Mesenchymal stem cell (in vitro differentiated cells and primary cell): Measurements from ENCODE around the gene SCML1.

Source experiments
- DNase-seq: peaks from one replicate; pipeline ENCODE4 v3.0.0-alpha.2; 2013
- H2AFZ ChIP-seq: one replicate; pipeline ENCODE4 v1.6.1; 2013; ENCODE audit warnings: low read depth, mild to moderate bottlenecking, control low read depth, inconsistent platforms, low read length, moderate library complexity
- H2AK5ac ChIP-seq: 2 replicates; pipeline ENCODE4 v1.6.1; 2013; ENCODE audit warnings: low read length, moderate library complexity, mild to moderate bottlenecking, inconsistent platforms; ENCODE audit not compliant: severe bottlenecking
- H2BK120ac ChIP-seq: one replicate; pipeline ENCODE4 v1.6.1; 2013; ENCODE audit warnings: low read depth, mild to moderate bottlenecking, inconsistent platforms, low read length, moderate library complexity
- H2BK12ac ChIP-seq, 2 experiments: one replicate each; pipeline ENCODE4 v1.6.1; 2013; ENCODE audit warnings: inconsistent platforms in 2 of 2, low read length in 2 of 2, mild to moderate bottlenecking in 2 of 2, moderate library complexity in 2 of 2, control low read depth in 1 of 2
- H2BK15ac ChIP-seq: one replicate; pipeline ENCODE4 v1.6.1; 2013; ENCODE audit warnings: mild to moderate bottlenecking, low read depth, inconsistent platforms; ENCODE audit not compliant: poor library complexity, severe bottlenecking
- H2BK5ac ChIP-seq: 2 replicates; pipeline ENCODE4 v1.6.1; 2013; ENCODE audit warnings: low read depth, mild to moderate bottlenecking, low read length, control low read depth, inconsistent platforms; ENCODE audit not compliant: poor library complexity, severe bottlenecking
- H3K14ac ChIP-seq, 2 experiments: one replicate each; pipeline ENCODE4 v1.6.1; 2013; ENCODE audit warnings: inconsistent platforms in 2 of 2, low read length in 2 of 2, control low read depth in 1 of 2, mild to moderate bottlenecking in 1 of 2, moderate library complexity in 1 of 2
- H3K18ac ChIP-seq, 2 experiments: one replicate each; pipeline ENCODE4 v1.6.1; 2013; ENCODE audit warnings: inconsistent platforms in 2 of 2, low read length in 2 of 2, control low read depth in 1 of 2, low read depth in 1 of 2, mild to moderate bottlenecking in 1 of 2
- H3K23ac ChIP-seq, 2 experiments: one replicate each; pipeline ENCODE4 v1.6.1; 2013; ENCODE audit warnings: inconsistent platforms in 2 of 2, low read length in 2 of 2, mild to moderate bottlenecking in 2 of 2, moderate library complexity in 2 of 2, control low read depth in 1 of 2
- H3K27ac ChIP-seq: 2 replicates; pipeline ENCODE4 v1.5.1; 2013; ENCODE audit warnings: mild to moderate bottlenecking, moderate library complexity, low read length, control low read depth, inconsistent platforms; ENCODE audit not compliant: poor library complexity, severe bottlenecking
- H3K27me3 ChIP-seq, 2 experiments: 2 replicates each; pipeline versions ENCODE4 v1.6.1 to v1.7.0; 2013; ENCODE audit warnings: low read length in 2 of 2, mild to moderate bottlenecking in 2 of 2, moderate library complexity in 2 of 2, control low read depth in 1 of 2, inconsistent platforms in 1 of 2; ENCODE audit not compliant: control insufficient read depth in 1 of 2, insufficient read depth in 1 of 2
- H3K36me3 ChIP-seq, 2 experiments: 2 replicates each; pipeline versions ENCODE4 v1.6.1 to v1.7.0; 2013; ENCODE audit warnings: low read length in 2 of 2, control low read depth in 1 of 2, inconsistent platforms in 1 of 2, low read depth in 1 of 2, mild to moderate bottlenecking in 1 of 2; ENCODE audit not compliant: insufficient read depth in 2 of 2, control insufficient read depth in 1 of 2
- H3K4ac ChIP-seq, 2 experiments: one replicate each; pipeline ENCODE4 v1.6.1; 2013; ENCODE audit warnings: inconsistent platforms in 2 of 2, low read length in 2 of 2, mild to moderate bottlenecking in 2 of 2, moderate library complexity in 2 of 2, control low read depth in 1 of 2, low read depth in 1 of 2
- H3K4me1 ChIP-seq: 2 replicates; pipeline ENCODE4 v1.6.1; 2013; ENCODE audit warnings: low read depth, low read length, control low read depth; ENCODE audit not compliant: control insufficient read depth, insufficient read depth
- H3K4me2 ChIP-seq: 2 replicates; pipeline ENCODE4 v1.6.1; 2013; ENCODE audit warnings: low read length, mild to moderate bottlenecking, inconsistent platforms; ENCODE audit not compliant: poor library complexity, severe bottlenecking
- H3K4me3 ChIP-seq, 2 experiments: 2 replicates each; pipeline versions ENCODE4 v1.5.1 to v1.7.0; 2013; ENCODE audit warnings: low read length in 2 of 2, mild to moderate bottlenecking in 2 of 2, control low read depth in 1 of 2, low read depth in 1 of 2; ENCODE audit not compliant: insufficient read depth in 1 of 2
- H3K79me1 ChIP-seq: replicated peaks from 2 replicates; pipeline ENCODE4 v1.6.1; 2013; ENCODE audit warnings: mild to moderate bottlenecking, control low read depth, low read length, inconsistent platforms; ENCODE audit not compliant: poor library complexity, severe bottlenecking
- H3K9ac ChIP-seq: 2 replicates; pipeline ENCODE4 v1.7.0; 2013; ENCODE audit warnings: mild to moderate bottlenecking, low read length, moderate library complexity
- H3K9me3 ChIP-seq: 2 replicates; pipeline ENCODE4 v1.7.0; 2013; ENCODE audit warnings: mild to moderate bottlenecking, low read length; ENCODE audit not compliant: control insufficient read depth
- H4K8ac ChIP-seq: one replicate; pipeline ENCODE4 v1.6.1; 2013; ENCODE audit warnings: inconsistent platforms, mild to moderate bottlenecking, low read length, moderate library complexity
- H4K91ac ChIP-seq: one replicate; pipeline ENCODE4 v1.6.1; 2013; ENCODE audit warnings: mild to moderate bottlenecking, low read length, inconsistent platforms
- WGBS: methylation state at CpG from one replicate; pipeline ENCODE4 v1.1.7; 2013; ENCODE audit warnings: mixed read lengths; 5-methylcytosine and 5-hydroxymethylcytosine counted together

Gene SCML1

DNA sequence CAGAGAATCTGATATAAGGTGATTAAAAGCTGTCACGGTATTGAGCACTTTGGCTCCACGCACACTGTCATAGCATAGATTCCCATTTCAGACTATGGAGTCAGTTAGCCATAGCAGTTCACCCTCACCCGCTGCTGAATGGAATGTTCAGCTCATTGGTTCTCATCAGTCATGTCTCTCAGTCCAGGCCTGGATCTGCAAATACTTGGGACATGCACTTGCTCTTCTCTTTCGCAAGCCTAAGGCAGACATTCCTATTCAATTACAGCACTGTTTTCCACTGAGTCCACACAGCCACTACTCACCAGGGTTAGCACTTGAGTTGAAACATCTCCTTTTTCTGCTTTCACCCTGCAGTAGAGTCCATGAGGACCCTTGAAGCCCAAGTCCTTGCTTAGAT is 30.6 kb upstream of the SCML1 start:
- peaks cover 0 to 6% of the 10 kb centered on the region in 2 experiments for H3K36me3 ChIP-seq
- no peak overlapping the region for H2BK5ac ChIP-seq
- no peaks in the 10 kb centered on the region for H3K27me3 ChIP-seq
- H2BK15ac ChIP-seq, result no peak overlapping the region
- no peak overlapping the region for H3K14ac ChIP-seq
- H3K23ac ChIP-seq, result no peak overlapping the region
- no peak overlapping the region for H3K4ac ChIP-seq
- H3K18ac ChIP-seq, result no peak overlapping the region
- WGBS, result 88% methylated on average over 4 of the region's 4 CpGs
- no peak overlapping the region for H3K9ac ChIP-seq
- H2AK5ac ChIP-seq, result no peak overlapping the region
- H2AFZ ChIP-seq, result no peak overlapping the region
- no peak overlapping the region for H2BK120ac ChIP-seq
- no peaks in the 10 kb centered on the region for H3K4me1 ChIP-seq
- H4K8ac ChIP-seq, result no peak overlapping the region
- peak overlapping the region; percentile 26 for H3K27ac ChIP-seq
- peak; percentile 72 for DNase-seq
- H2BK12ac ChIP-seq, result no peak overlapping the region
- no peak overlapping the region for H4K91ac ChIP-seq
- no peak overlapping the region for H3K4me2 ChIP-seq
- no peak overlapping the region for H3K4me3 ChIP-seq
- H3K9me3 ChIP-seq, result no peaks in the 10 kb centered on the region
- peaks cover 5% of the 10 kb centered on the region for H3K79me1 ChIP-seq

DNA sequence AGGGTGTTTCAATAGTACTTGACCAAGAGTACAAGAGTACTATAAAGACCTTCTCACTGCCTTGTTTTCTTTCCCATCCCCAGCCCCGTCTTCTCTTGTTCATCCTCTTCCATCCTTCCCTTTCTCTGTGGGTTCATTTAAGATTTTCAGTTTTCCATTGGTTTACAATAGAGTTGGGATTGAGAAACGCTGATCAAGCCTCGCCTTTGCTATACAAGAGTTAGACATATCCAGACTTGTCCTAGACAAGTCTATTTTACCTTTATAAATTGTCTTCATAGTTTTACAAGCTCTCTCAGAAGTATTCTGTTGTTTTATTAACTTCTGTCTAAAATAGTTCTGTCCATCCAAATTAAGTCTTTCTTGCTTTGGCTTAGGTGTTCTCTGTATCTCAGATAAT is 29.6 kb upstream of the SCML1 start:
- Histone ChIP-seq H3K9ac (no peak overlapping the region), H2BK5ac (no peak overlapping the region), H3K36me3 (peaks cover 0 to 6% of the 10 kb centered on the region in 2 experiments), H2BK12ac (no peak overlapping the region), H4K91ac (no peak overlapping the region), H3K14ac (no peak overlapping the region), H3K27ac (no peak overlapping the region), H2BK15ac (no peak overlapping the region), H3K9me3 (no peaks in the 10 kb centered on the region), H3K4me3 (no peak overlapping the region), H3K27me3 (peaks cover 0 to 3% of the 10 kb centered on the region in 2 experiments), H2AFZ (no peak overlapping the region), H3K4ac (no peak overlapping the region), H3K79me1 (peaks cover 7% of the 10 kb centered on the region), H4K8ac (no peak overlapping the region), H2BK120ac (no peak overlapping the region), H3K4me2 (no peak overlapping the region), H3K23ac (no peak overlapping the region), H3K4me1 (no peaks in the 10 kb centered on the region), H2AK5ac (no peak overlapping the region), H3K18ac (no peak overlapping the region)
- no peak for DNase-seq
- no CpG with 5 or more reads among the region's 3 CpGs for WGBS

DNA sequence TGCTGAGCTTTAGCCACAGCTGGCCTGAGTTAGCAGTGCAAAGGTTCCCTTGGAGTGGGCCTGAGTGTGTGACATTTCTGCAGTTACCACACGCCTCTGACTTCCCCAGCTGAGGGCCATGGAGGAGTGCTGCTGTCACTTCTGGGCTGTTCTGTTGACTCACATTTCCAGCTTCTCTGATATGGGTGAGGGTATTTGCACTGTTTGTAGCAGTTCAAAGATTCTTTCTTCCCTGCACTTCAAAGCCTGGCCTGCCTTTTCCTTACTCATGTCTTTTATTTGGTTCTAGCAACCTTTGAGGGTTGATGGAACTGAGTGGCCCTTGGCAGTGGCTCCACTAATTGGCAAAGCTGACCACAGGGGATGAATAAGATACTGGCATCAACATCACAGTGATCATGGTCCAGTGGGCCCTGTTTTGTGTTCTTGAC is 26.4 kb upstream of the SCML1 start:
- no peak overlapping the region for H2BK12ac ChIP-seq
- no peak overlapping the region for H2BK5ac ChIP-seq
- no peak overlapping the region for H4K8ac ChIP-seq
- H3K4ac ChIP-seq, result no peak overlapping the region
- no peaks in the 10 kb centered on the region for H3K9me3 ChIP-seq
- no peak for DNase-seq
- peaks cover 0 to 3% of the 10 kb centered on the region in 2 experiments for H3K27me3 ChIP-seq
- peaks cover 8% of the 10 kb centered on the region for H3K79me1 ChIP-seq
- peaks cover 0 to 4% of the 10 kb centered on the region in 2 experiments for H3K36me3 ChIP-seq
- H2AK5ac ChIP-seq, result no peak overlapping the region
- H3K9ac ChIP-seq, result no peak overlapping the region
- no peak overlapping the region for H2BK120ac ChIP-seq
- H3K27ac ChIP-seq, result no peak overlapping the region
- no peak overlapping the region for H2BK15ac ChIP-seq
- no peak overlapping the region for H4K91ac ChIP-seq
- H3K23ac ChIP-seq, result no peak overlapping the region
- no peak overlapping the region for H3K4me2 ChIP-seq
- no peak overlapping the region for H2AFZ ChIP-seq
- no peak overlapping the region for H3K14ac ChIP-seq
- WGBS, result no CpG with 5 or more reads among the region's 1 CpG
- H3K18ac ChIP-seq, result no peak overlapping the region
- H3K4me3 ChIP-seq, result no peak overlapping the region
- no peaks in the 10 kb centered on the region for H3K4me1 ChIP-seq

DNA sequence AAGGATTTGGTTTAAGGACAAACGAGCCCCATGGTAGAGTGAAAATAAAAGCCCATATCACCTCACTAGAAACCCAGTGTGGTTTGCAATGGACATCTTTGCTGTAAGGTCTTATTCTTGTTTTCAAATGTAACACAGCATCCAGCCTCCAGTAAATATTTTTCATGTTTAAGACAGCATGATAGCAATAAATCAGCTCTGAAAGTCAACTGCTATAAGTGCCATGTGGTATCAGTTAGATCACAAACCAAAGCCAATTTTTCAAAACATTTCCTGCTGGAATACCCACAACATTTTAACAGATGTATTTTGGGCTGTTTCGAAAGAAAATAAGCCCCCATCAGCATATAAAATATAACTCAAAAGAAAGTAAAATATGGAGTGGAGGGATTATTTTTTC is 24.0 kb upstream of the SCML1 start:
- H2BK12ac ChIP-seq, result no peak overlapping the region
- H3K4me1 ChIP-seq, result no peaks in the 10 kb centered on the region
- no peak overlapping the region for H3K4me2 ChIP-seq
- H3K14ac ChIP-seq, result no peak overlapping the region
- no peak overlapping the region for H4K8ac ChIP-seq
- no peak overlapping the region for H3K27ac ChIP-seq
- no peak for DNase-seq
- H4K91ac ChIP-seq, result no peak overlapping the region
- no peak overlapping the region for H2BK5ac ChIP-seq
- H3K79me1 ChIP-seq, result peaks cover 8% of the 10 kb centered on the region
- H3K18ac ChIP-seq, result no peak overlapping the region
- no peak overlapping the region for H3K23ac ChIP-seq
- no peak overlapping the region for H3K4ac ChIP-seq
- H2BK120ac ChIP-seq, result no peak overlapping the region
- H3K27me3 ChIP-seq, result peaks cover 0 to 3% of the 10 kb centered on the region in 2 experiments
- peaks cover 0 to 4% of the 10 kb centered on the region in 2 experiments for H3K36me3 ChIP-seq
- H2AK5ac ChIP-seq, result no peak overlapping the region
- H3K4me3 ChIP-seq, result no peak overlapping the region
- H2BK15ac ChIP-seq, result no peak overlapping the region
- WGBS, result no CpG with 5 or more reads among the region's 2 CpGs
- no peak overlapping the region for H2AFZ ChIP-seq
- H3K9me3 ChIP-seq, result no peaks in the 10 kb centered on the region
- H3K9ac ChIP-seq, result no peak overlapping the region
